Stimulated activated CD4-positive, alpha-beta T cell treated with anti-CD3 and anti-CD28 coated beads, Interleukin-4, amount 100 ng/mL, for 1 hour (primary cell): ENCODE results near the gene COL6A3.
A peak's percentile ranks its signal among the peaks of the same experiment; 100 is the strongest.

Experiments
- DNase-seq: peaks from one replicate; pipeline ENCODE4 v3.0.0-alpha.2; 2020

COL6A3 gene

GRCh38 chr2:237413777-237414661 is at the start of gene COL6A3:
TSS of gene COL6A3 (minus strand) at chr2:237414164. CDS start at chr2:237396817, 17,347 bp downstream.
- DNase-seq = no peak

- no peak for DNase-seq
These were observed 45.8 kb upstream of the COL6A3 start for GRCh38 chr2:237459741-237460174.

GRCh38 chr2:237459226-237459625 is 45.3 kb upstream of the COL6A3 start:
- DNase-seq = no peak

- no peak for DNase-seq
These were observed 44.6 kb upstream of the COL6A3 start for GRCh38 chr2:237458519-237458918.

GRCh38 chr2:237457388-237457941 is 43.5 kb upstream of the COL6A3 start:
- no peak for DNase-seq

GRCh38 chr2:237456200-237456843 is 42.4 kb upstream of the COL6A3 start:
- DNase-seq = no peak

GRCh38 chr2:237455764-237456163 is 41.8 kb upstream of the COL6A3 start:
- DNase-seq = no peak

- DNase-seq = no peak
These were observed 39.7 kb upstream of the COL6A3 start for GRCh38 chr2:237453671-237454070.

- DNase-seq = no peak
These were observed 38.9 kb upstream of the COL6A3 start for GRCh38 chr2:237452861-237453260.

GRCh38 chr2:237451643-237452469 is 37.9 kb upstream of the COL6A3 start:
- no peak for DNase-seq

GRCh38 chr2:237450583-237450982 is 36.6 kb upstream of the COL6A3 start:
- no peak for DNase-seq

- no peak for DNase-seq
These were observed 36.1 kb upstream of the COL6A3 start for GRCh38 chr2:237450108-237450507.

- DNase-seq = no peak
These were observed 35.4 kb upstream of the COL6A3 start for GRCh38 chr2:237449193-237449881.

GRCh38 chr2:237448626-237449025 is 34.7 kb upstream of the COL6A3 start:
- DNase-seq = no peak

GRCh38 chr2:237448171-237448570 is 34.2 kb upstream of the COL6A3 start:
- no peak for DNase-seq

- no peak for DNase-seq
These were observed 33.5 kb upstream of the COL6A3 start for GRCh38 chr2:237447496-237447895.

- no peak for DNase-seq
These were observed 32.3 kb upstream of the COL6A3 start for GRCh38 chr2:237446338-237446665.

GRCh38 chr2:237445611-237446337 is 31.8 kb upstream of the COL6A3 start:
- no peak for DNase-seq

GRCh38 chr2:237444071-237444470 is 30.1 kb upstream of the COL6A3 start:
- no peak for DNase-seq

- no peak for DNase-seq
These were observed 27.8 kb upstream of the COL6A3 start for GRCh38 chr2:237441605-237442274.

GRCh38 chr2:237440819-237441281 is 26.9 kb upstream of the COL6A3 start:
- peak; percentile 45 for DNase-seq
